Spleen (tissue), 11 donors: ENCODE measurements around the gene GAB1. TPM values are rescaled to one million over a fixed set of nuclear protein-coding genes. Genes with fewer than 3 reads are reported as not detected.
A peak's percentile ranks its signal among the peaks of the same experiment; 100 is the strongest.

Experiments
- DNase-seq: peaks from one replicate; pipeline ENCODE4 v3.0.0-alpha.2; 2020
- H3K27ac ChIP-seq, 8 donors: fragments of 200-600 bp; sonication (generic) in 7 of 8; 1 replicate in 4 of 8; 2 replicates in 4 of 8; pipeline versions ENCODE4 v1.5.0 to v1.8.0; 2016 to 2021; ENCODE audit warnings: inconsistent platforms in 4 of 8, mild to moderate bottlenecking in 4 of 8, moderate library complexity in 1 of 8
- H3K27me3 ChIP-seq, 7 donors: fragments of 200-600 bp; sonication (generic) in 6 of 7; replicated peaks in 1 of 7; 1 replicate in 4 of 7; 2 replicates in 3 of 7; pipeline versions ENCODE4 v1.5.0 to v1.8.0; 2016 to 2021; ENCODE audit warnings: inconsistent platforms in 3 of 7, mild to moderate bottlenecking in 1 of 7
- H3K36me3 ChIP-seq, 6 donors: fragments of 200-600 bp; sonication (generic) in 5 of 6; 1 replicate in 4 of 6; 2 replicates in 2 of 6; pipeline versions ENCODE4 v1.5.0 to v1.8.0; 2016 to 2021; ENCODE audit warnings: inconsistent platforms in 2 of 6
- H3K4me1 ChIP-seq, 6 donors: fragments of 200-600 bp; sonication (generic) in 5 of 6; 1 replicate in 3 of 6; 2 replicates in 3 of 6; pipeline versions ENCODE4 v1.5.0 to v1.8.0; 2016 to 2021; ENCODE audit warnings: inconsistent platforms in 3 of 6
- H3K4me3 ChIP-seq, 8 donors: fragments of 200-600 bp; sonication (generic) in 7 of 8; 1 replicate in 4 of 8; 2 replicates in 4 of 8; pipeline versions ENCODE4 v1.5.0 to v1.8.0; 2016 to 2021; ENCODE audit warnings: inconsistent platforms in 4 of 8, mild to moderate bottlenecking in 4 of 8, moderate library complexity in 2 of 8
- H3K9me3 ChIP-seq, 8 donors: fragments of 200-600 bp; sonication (generic) in 7 of 8; 1 replicate in 4 of 8; 2 replicates in 4 of 8; pipeline versions ENCODE4 v1.5.0 to v1.8.0; 2016 to 2021; ENCODE audit warnings: inconsistent platforms in 4 of 8
- CTCF ChIP-seq, 11 experiments: fragments of 200-600 bp in 7 of 11; fragments of 450-650 bp in 4 of 11; sonication (generic) in 4 of 11; IDR thresholded peaks in 8 of 11; conservative IDR thresholded peaks in 3 of 11; 1 replicate in 7 of 11; 2 replicates in 4 of 11; pipeline versions ENCODE4 v1.4.0 to v1.8.0; 2016 to 2021; ENCODE audit warnings: antibody characterized with exemption in 11 of 11, inconsistent platforms in 4 of 11, mild to moderate bottlenecking in 1 of 11
- POLR2A ChIP-seq, 3 donors: fragments of 450-650 bp; IDR thresholded peaks; one replicate each; pipeline ENCODE4 v1.5.1; 2017; ENCODE audit warnings: antibody characterized with exemption in 3 of 3, mild to moderate bottlenecking in 1 of 3
- POLR2AphosphoS5 ChIP-seq, 3 donors: sonication (generic); formaldehyde crosslinking; IDR thresholded peaks; one replicate each; pipeline ENCODE4 v1.5.1; 2017; ENCODE audit warnings: antibody characterized with exemption in 3 of 3
- WGBS, 5 donors: extraction: QIAGEN DNeasy Blood & Tissue Kit in 3 of 5; methylation state at CpG; one replicate each; pipeline versions ENCODE4 v1.1.5 to v1.1.7; 2013 to 2018; 5-methylcytosine and 5-hydroxymethylcytosine counted together
- intact Hi-C: fragments of 100-400 bp; cut with DNase I; formaldehyde crosslinking; loops from one replicate; pipeline ENCODE4 v1.15.0; 2023; ENCODE audit warnings: low total_unique reads
- microRNA-seq, 3 donors: library from miRNA; unstranded; fragments of <30 nt; microRNA quantifications; one replicate each; pipeline versions ENCODE4 to v1.1.0, GENCODE V29; 2019 to 2020
- polyA plus RNA-seq, 3 donors: library from polyadenylated mRNA; stranded (reverse); fragments of 200-250 nt; gene quantifications; one replicate each; pipeline ENCODE4 v1.2.1, GENCODE V29; 2013
- small RNA-seq, 4 donors: library from RNA; depleted of rRNA; stranded (forward); fragments of <200 nt; gene quantifications; one replicate each; pipeline ENCODE3, GENCODE V24; 2016
- total RNA-seq, 7 donors: library from RNA; depleted of rRNA in 3 of 7; stranded (reverse); fragments of >200 nt in 3 of 7; fragmentation: NEBNext Ultra II Directional in 4 of 7; extraction: Animal tissue kit (Norgen Biotek cat#: 25700) in 4 of 7; gene quantifications; one replicate each; pipeline versions ENCODE4 v1.1.0 to v1.2.1, GENCODE V29; 2016 to 2021
- donor health status: healthy with polysubstance abuse.
- donor health status: DM: no; HTN: no; CAD: no; lungs with moderate emphysema.
- donor health status: DM: no; HTN: no; CAD: no.
- donor health status: Bipolar disorder and iron deficiency.
- donor health status: healthy.
- donor health status: DM: no; HTN: no; CAD: no.
- donor health status: DM: yes; HTN: yes; CAD: no.

GAB1 gene
- total and polyA plus RNA-seq, 10 donors: 1.6 to 53.6 (median 23.8) TPM

GRCh38 chr4:143515905-143516304 lies 179.2 kb downstream of the GAB1 start:
- TF ChIP-seq POLR2AphosphoS5 (IDR thresholded peaks at IDR 0.05) (no peak), CTCF (IDR thresholded peaks at IDR 0.05 in 8 of 11, conservative IDR thresholded peaks at IDR 0.05 in 3 of 11) (no peak), POLR2A (IDR thresholded peaks at IDR 0.05) (no peak)
- H3K4me3 ChIP-seq: peak overlapping the region in 3 of 8 donors; percentile 75 to 81 (median 78)
- H3K27ac ChIP-seq: peak overlapping the region in 1 of 8 donors; percentile 99
- peaks cover 0 to 40% (median 21%) of the 10 kb centered on the region in 6 donors for H3K36me3 ChIP-seq
- H3K27me3 ChIP-seq: no peaks in the 10 kb centered on the region
- intact Hi-C loops: no loop called here
- H3K4me1 ChIP-seq: peaks cover 43 to 76% (median 70%) of the 10 kb centered on the region in 6 donors
- no peaks in the 10 kb centered on the region for H3K9me3 ChIP-seq
- no peak for DNase-seq

- no peak for DNase-seq
- no peak overlapping the region for H3K4me3 ChIP-seq
- WGBS, 5 donors: 90 to 95% (median 95%) methylated on average over 2 of the region's 2 CpGs
- H3K36me3 ChIP-seq: peaks cover 0 to 58% (median 29%) of the 10 kb centered on the region in 6 donors
- no peaks in the 10 kb centered on the region for H3K27me3 ChIP-seq
- H3K27ac ChIP-seq: no peak overlapping the region
- no peak for TF ChIP-seq POLR2A (IDR thresholded peaks at IDR 0.05)
- TF ChIP-seq CTCF (IDR thresholded peaks at IDR 0.05 in 8 of 11, conservative IDR thresholded peaks at IDR 0.05 in 3 of 11): no peak
- TF ChIP-seq POLR2AphosphoS5 (IDR thresholded peaks at IDR 0.05): no peak
- peaks cover 40 to 89% (median 67%) of the 10 kb centered on the region in 6 donors for H3K4me1 ChIP-seq
- H3K9me3 ChIP-seq: no peaks in the 10 kb centered on the region
- intact Hi-C loops: no loop called here
These were observed 181.1 kb downstream of the GAB1 start for GRCh38 chr4:143517764-143518163.

Small RNA genes lying within 50 kb of the gene (microRNA-seq; reads per million reads assigned to microRNA genes)
- 0 reads per million in 3 donors for gene MIR3139

Small RNA genes lying within 50 kb of the gene (small RNA-seq; reads per million reads assigned to genes)
- gene MIR3139: 0 reads per million in 4 donors
- 0 reads per million in 4 donors for gene RF00019

Other genes starting within 250 kb of the GAB1 start
- 10 to 100 TPM; 23.8 to 37.3 (median 26.9) TPM for gene USP38, start 152.0 kb upstream of the GAB1 start, total RNA-seq
- gene USP38, start 152.0 kb upstream of the GAB1 start, polyA plus RNA-seq: 1 to 10 TPM; 4.2 to 5.9 (median 5.6) TPM
- 10 to 100 TPM; 41.8 to 47.7 (median 43.6) TPM for gene SMARCA5, start 176.8 kb downstream of the GAB1 start, total RNA-seq
- 10 to 100 TPM; 10.6 to 17.7 (median 15.2) TPM for gene SMARCA5, start 176.8 kb downstream of the GAB1 start, polyA plus RNA-seq